Effector CD4-positive, alpha-beta T cell (primary cell): ENCODE results near the gene C14orf132.

ENCODE experiments used
- DNase-seq: peaks from one replicate; pipeline ENCODE4 v3.0.0-alpha.2; 2020

C14orf132 gene

DNA sequence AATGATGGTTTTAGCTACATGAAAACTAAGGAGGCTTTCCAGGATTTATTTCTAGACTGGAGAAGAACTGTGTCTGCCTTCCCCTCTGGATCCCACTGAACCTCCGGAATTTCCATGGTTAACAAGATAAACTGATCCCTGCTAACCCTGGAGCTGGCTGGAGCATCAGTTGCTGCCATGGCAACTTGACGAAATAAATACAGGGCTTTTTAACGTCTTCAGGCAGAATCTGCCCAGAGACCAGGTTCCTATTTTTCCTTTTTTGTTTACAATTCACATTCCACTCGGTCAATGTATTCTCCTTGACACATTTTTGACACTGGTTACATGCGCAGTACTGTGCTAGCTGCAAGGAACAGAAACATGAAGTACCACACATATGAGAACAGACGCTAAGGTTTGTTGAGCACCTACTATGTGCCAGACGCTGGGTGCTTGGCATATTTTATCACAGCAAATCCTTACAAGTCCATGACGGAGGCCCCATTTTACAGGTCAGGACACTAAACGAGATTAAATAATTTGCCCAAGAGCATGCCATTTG lies 1.7 kb downstream of the C14orf132 start:
- no peak for DNase-seq

DNA sequence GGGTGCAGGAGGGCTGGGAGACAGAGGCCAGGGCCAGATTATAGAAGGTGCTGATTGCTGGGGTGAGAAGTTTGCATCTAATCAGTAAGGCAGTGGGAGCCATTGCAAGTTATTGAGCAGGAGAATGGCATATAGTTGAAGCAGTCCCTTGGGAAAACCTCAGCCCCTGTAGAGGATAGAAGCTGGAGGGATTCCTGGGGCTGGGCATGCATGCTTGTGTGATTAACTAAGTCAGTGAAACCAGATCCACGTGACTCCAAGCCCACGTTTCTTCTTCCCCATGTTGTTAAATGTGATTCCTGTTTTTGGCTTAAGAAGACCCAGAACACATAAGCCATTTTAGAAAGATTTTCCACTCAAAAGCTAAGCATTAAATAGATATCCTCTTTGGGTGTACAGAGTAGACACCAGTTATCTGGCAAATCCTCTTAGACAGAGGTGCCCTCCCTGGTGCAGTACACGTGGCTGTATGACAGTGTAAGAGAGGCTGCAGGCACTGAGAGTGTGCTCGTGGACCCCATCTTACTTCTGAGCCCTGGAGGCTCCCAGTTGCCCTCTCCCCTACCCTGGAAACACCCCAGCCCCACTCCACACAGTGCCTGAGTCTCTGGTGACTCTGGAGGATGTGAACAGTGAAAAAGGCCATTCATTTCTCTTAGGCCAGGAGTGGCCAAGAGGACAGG lies 3.2 kb downstream of the C14orf132 start:
- DNase-seq, result no peak

DNA sequence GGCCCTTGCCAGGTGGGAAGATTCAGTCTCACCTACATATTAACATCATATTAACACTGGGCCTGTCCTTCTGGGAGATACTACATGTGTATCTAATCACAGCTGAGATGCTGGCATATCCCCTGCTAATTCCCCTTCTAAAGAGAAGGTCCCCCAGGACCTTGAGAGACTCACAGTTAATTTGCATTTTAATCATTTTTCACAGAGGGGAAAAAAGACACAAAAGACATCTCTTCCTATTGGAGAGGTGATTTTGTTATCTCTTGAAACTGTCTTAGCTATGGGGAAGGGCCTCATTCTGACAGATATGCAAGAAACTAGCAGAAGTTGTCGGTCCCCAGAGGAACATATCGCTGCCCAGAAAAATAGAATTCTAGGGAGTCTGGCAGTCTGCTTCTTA lies 7.5 kb downstream of the C14orf132 start:
- DNase-seq, result no peak

DNA sequence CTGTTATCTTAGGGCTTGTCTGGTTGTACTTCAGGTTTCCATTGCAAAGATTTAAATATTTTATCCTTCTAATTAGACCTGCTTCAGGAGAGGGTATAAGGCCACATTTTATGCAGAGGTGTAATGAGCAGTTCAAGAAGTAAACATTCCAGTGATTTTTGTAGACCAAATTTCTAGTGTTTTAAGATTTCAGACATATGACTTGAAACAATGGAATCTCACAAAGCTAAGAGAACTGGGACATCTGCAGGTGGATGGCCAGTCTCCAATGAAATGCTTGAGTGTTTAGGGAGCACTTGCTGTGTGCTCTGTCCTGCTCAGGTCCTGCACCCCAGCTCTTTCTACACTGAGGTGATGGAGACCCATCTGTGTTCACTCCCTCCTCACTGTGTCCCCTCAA lies 7.9 kb downstream of the C14orf132 start:
- DNase-seq, result no peak

DNA sequence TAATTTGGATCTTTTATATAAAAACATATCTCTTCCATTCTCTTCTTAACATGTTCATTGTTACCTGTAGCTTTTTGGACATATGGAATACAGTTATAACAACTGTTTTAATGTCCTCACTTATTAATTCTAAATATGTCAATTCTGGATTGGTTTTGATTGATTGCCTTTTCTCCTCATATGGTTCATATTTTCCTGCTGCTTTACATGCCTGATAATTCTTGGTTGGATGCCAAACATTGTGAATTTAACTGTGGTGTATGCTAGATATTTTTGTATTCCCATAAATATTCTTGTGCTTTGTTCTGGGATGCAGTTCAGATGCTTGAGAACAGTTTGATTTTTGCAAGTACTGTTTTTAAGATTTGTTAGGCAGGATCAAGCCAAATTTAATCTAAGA lies 10.8 kb downstream of the C14orf132 start:
- no peak for DNase-seq

DNA sequence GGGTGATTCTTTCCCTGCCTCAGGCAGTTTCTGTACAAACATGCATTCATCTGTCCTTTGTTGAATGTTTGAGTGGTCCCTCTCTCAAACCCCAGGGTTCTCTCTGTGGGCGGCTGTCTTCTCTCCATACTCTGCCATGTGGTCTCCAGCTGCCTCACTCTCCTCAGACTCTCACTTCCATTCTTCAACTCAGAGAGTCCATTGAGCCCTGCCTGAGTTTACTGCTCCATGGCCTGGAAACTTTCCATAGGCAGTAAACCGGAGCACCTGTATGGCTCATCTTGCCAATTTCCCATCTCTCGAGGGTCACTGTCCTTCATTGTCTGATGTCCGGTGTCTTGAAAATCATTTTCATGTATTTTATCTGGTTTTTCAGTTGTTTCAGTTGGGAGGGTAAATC lies 11.3 kb downstream of the C14orf132 start:
- no peak for DNase-seq

DNA sequence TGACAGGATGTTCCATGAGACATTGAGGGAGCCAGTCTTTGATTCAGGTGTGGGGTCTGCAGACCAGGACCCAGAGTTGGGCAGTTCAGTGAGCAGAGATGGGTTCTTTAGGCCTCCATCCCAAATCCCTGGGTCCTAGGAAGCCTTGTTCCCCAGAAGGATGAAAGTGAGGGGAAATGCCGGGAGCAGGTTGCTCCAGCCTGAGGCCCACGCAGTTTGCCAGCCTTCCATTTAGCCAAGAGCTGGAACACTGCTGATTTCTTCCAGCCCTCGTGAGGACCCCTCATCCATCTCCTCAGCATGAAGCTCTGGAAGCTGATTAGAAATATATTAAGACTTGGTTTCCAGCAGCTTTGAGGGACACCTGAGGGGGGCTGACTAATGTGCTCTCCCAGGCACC lies 12.1 kb downstream of the C14orf132 start:
- no peak for DNase-seq

DNA sequence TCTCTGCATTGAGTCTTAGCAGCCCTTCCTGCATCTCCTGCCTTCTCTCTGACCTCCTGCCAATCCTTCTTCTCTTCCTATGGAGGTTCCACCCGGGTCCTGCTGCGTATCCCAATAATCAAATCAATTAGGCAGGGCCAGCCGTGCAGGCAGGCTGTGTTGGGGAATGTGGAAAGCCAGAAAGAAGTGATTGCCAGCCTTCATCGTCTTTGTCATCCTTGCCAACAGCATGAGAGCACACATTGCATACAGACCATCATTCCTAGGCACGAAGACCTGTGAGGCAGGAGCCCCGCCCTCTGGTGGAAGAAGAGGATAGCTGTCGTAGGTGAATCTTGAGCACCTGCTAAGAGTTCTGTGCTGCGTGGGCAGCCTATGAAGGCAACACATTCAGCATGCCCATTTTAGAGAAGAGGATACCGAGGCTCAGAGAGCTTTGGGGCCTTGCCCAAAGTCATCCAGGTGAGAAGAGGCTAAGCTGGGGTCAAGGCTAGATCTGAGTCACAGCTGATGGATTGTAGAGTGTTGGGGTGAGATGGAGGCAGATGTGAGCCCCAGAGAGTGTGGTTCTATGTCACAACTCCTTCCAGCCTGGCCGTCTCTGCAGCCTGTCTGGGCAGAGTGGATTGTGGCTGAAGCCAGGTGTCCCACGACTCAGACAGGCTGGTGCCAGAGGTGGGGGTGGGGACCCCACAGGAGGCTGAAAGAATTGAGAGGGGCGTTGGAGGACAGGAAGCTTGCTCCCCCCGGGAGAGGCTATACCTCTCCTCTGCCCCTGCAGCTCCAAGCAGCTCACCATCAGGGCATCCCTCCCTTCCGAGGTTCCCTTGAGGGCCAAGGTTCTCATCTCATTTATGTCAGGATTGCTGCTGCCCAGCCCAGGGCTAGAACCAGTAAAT lies 12.7 kb downstream of the C14orf132 start:
- no peak for DNase-seq

DNA sequence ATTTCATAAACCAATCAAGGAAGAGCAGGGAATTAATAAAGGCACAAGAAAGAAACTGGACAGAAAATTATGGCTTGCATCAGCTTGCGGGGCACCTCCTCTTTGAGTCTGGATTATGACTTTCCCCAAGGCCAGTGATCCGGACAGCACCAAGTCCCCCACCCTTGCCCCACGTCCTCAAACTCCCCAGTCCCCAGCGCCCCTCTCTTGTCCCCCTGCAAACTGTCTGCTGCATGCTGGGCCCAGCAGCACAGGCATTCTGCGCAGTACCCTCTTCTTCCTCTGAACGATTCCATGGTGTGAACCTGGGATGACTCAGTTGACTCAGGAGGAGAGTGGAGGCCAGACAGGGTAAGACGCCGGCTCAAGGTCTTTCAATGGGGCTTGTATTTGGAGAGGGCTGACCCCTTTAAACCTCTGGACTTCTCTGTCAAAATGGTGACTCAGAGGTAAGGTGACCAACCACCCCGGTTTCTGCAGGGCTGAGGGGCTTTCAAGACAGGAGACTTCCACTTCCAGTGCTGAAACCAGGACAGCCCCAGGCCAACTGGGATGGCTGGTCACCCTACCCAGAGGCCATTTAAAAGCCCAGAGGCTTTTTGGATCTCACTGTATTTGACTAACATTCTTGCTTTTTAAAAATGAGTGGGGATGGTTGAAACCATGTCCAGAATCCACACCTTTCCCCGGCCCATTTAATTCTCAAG lies 13.5 kb downstream of the C14orf132 start:
- no peak for DNase-seq

DNA sequence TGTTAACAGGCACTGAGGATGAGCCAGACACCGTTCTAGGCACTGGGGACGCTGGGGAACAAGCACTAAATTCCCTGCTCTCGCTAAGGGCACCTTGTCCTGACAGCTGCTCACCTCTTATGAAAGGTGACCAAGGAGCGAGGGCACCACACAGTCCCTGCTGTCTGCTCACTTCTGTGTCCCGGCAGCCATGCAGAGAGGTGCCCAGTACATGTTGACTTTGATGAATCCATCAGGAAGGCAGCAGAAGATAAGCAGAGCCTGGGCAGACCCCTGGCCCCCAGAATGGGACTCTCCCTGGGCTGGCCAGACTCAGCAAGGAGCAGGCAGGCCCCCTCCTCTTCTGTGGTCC lies 14.1 kb downstream of the C14orf132 start:
- no peak for DNase-seq

DNA sequence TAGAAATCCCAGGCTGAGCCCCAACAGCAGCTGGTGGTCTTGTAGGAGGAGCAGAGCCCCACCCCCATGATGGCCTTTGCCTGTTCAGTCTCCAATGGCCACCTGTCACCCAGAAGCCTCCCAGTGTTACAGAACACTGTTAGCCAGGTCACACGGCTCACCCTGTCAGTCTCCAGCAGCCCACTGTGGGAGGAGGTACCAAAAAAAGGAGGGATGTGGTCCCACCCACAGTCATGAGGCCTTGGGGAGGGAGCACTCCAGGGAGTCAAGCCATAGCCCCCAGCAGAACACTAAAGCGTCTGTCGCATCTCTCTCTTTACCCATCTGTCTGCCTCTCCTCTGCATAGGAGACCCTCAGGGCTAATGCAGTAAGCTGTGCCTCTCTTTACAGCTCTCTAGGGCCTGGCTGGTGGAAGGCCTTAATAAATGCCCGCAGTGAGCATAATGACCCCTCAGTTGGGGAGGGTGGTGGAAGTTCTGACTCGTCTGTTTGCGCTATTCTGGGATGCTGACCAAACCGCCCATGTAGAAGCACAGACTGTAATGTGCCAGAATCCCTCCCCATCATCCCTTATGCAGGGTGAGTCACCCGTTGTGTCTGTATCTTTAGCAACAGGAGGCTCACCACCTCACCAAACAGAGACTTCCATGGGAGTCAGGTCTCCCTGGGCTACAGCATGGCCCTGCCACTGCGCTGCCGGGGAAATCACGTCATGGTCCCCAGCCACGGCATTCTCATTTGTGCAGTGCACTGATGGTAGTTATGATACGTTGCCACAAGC lies 14.6 kb downstream of the C14orf132 start:
- no peak for DNase-seq

DNA sequence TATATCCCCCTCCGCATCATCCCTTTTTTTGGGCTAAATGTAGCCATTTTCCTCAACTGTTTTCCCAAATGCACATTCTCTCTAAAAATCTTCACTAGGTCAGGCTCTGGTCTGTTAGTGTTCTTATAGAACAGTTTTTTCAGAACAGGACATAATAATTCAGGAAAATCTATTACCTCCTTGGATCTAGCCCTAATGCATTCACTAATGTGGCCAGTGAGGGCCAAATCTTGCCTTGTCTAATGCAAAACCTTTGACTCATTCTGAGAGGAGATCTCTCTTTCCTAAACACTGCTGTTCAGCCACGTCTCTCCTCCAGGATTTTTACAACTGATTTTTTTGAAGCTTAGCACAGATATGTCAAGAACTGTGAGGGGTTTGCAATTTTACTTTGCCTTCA lies 15.5 kb downstream of the C14orf132 start:
- no peak for DNase-seq

DNA sequence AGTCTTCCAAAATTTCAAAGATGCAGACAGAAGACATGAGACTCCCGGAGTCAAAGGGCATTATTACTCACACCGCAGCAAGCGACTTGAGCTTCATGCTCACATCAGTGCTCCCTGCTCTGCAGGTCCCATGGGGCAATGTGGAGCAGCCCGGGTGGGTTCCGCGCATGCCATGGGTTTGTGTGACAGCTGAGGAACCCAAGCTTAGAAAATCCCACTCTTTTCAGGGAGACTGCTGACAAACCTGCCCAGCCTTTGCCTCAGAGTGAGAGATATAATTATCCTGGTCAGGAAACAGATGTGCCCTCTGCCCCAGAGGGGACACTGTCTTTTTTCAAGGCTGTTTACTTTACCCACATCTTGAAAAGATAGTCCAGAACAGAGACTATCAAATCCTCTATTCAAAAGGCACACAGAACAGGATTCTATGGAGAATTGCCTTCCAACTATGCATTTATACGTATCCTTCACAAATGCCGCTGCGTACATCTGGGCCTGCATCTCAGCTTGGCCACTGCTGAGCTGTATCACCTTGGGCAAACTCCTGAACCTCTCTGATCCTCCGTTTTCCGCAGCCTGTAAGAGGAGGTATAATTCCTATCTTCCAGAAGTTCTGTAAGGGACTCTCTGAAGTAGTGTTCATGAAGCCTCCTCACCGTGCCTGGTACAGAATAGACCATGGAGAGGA lies 16.0 kb downstream of the C14orf132 start:
- no peak for DNase-seq

DNA sequence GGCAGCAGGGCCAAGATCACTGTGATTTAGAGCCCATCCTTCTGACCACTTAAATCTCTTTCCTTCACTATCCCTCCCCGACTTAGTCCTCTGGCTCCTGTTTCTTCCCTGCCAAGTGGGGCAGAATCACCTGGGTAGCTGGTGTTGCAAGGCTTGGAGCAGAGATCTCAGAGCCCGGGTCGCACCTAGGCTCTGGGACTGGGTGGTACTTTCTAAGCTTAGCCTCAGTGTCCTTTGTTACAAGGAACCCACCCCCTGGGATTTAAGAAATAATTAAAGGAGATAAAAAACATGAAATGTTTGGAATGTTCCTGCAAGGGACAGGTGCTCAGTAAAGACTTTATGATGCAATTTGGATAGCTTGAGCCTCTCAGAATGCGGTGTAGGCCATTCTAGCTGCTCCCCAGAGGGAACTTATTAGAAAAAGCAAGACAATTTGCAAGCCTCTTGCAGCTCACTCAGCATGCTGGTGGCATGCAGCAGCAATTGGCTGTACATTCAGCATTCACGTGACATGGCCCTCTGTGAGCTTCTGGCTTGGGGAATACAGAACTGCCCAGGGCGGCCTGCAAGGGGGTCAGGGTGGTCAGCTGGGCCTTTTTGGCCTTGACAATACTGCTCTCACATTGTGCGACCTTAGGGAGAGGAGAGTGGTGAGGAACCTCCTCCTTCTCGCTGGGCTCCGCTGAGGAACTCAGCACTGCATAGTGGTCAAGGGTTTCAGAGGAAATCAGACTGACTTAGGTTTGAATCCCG lies 16.8 kb downstream of the C14orf132 start:
- DNase-seq, result no peak

DNA sequence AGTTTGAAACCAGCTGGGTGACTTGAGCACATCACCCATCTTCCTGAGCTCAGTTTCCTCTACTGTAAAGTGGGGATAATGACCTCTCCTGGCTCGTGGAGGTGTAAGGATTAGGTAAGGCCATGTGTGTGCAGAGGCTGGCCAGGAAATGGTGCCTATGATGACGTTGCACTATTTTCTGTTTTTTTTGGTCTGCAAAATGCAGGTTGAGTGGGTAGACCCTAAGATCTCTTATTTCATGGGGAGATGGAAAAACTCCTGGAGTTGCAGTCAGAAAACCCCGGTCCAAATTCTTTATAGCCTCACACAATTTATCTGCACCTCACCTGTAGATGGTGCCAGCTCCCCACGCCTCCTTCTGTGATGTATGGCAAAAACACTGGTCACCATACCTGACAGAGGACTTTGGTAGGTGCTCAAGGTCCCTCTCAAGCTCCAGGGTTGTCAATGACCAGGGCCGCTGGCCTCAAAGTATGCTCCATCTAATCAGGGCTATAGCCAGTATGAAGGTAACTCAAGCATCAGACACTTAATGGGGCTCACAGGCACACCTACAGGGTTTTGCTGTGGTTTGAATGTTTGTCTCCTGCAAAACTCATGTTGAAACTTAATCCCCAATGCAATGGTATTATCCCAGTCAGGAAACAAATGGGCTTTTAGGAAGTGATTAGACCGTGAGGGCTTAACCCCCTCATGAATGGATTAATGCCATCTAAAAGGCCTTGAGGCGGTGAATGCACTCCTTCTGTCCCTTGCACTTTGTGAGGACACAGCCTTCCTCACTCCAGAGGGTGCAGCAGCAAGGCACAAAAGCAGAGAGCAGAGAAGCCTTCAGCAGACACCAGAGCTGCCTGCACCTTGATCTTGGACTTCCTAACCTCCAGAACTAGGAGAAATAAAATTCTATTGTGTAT lies 17.6 kb downstream of the C14orf132 start:
- no peak for DNase-seq

DNA sequence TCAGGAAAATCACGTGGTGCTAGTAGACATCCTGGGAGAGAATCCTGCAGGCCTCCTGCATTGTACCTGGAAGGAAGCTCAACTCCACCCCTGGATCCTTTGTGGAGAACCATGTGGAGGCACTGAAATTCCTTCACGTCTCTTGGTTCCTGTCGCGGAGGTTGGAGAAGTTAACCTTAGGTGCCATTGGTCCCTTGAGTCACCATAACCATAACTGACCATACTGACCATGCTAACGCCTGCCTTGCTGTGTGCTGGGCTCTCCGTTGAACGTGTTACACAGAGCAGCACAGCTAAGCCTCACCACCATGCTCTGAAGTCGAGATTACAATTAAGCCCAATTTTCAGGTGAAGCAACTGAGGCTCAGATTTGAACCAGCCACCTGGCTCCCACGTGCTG lies 18.6 kb downstream of the C14orf132 start:
- DNase-seq, result no peak

DNA sequence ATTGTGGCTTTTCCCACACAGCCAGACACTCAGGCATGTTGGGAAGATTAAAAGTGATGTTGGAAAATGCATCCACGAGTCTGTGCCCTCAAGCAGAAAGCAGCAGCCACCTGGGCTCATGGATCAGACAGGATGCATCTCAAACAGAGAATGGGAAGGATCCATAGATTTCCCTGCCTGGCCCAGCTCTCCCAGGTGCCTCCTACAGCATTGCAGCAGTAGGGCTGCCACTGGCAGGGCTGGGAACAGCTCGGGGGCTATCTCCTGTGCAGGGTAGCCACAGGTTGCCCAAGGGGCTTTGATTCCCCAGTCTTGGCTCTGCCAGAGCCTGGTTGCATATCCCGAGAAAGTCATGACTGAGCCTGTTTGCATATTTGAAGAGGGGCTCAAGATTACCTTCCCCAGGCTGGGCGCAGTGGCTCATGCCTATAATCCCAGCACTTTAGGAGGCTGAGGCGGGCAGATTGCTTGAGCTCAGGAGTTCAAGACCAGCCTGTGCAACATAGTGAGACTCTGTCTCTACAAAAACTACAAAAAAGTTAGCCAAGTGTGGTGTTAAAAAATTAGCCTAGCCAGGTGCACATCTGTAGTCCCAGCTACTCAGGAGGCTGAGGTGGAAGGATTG lies 19.5 kb downstream of the C14orf132 start:
- no peak for DNase-seq

DNA sequence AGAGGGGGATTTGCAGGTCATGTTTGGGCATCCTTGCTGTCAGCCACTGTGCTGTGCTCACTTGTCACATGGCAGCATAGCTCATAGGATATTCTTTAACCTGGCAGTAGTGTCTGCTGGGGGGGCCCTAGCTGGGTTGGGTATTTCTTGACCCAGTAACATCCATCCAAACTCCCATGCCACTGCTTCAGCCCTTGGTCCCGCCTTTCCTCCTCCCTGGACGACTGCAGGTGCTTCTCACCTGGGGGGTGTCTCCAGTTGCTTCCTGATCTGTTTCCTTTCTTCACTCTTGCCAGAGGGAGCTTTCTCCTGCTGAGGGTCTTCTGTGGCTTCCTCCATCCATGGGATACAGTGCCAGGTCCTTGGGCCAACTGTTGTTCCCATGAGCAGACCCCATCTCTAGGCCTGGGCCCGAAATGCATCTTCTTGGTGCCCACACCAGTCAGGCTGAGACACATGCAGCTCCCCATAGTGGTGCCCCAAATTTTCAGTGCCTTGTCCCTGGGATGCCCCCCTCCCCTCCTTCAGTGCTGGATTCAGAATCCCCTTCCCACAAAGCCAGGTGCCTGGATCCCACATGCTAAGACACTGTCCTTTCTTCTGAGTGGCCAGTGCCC lies 20.5 kb downstream of the C14orf132 start:
- DNase-seq, result no peak
